HEK293T (cell line): ENCODE measurements around the gene FERMT1.

Experiments used
- HDGF ChIP-seq: fragments of 450-650 bp; IDR thresholded peaks from 2 replicates; pipeline ENCODE4 v1.6.1; 2017; ENCODE audit warnings: antibody characterized with exemption, borderline replicate concordance
- NFRKB ChIP-seq: fragments of 450-650 bp; IDR thresholded peaks from 2 replicates; pipeline ENCODE4 v1.6.1; 2016; ENCODE audit warnings: mild to moderate bottlenecking, moderate library complexity
- PKNOX1 ChIP-seq: fragments of 450-650 bp; IDR thresholded peaks from 2 replicates; pipeline ENCODE4 v1.6.1; 2016

DNA sequence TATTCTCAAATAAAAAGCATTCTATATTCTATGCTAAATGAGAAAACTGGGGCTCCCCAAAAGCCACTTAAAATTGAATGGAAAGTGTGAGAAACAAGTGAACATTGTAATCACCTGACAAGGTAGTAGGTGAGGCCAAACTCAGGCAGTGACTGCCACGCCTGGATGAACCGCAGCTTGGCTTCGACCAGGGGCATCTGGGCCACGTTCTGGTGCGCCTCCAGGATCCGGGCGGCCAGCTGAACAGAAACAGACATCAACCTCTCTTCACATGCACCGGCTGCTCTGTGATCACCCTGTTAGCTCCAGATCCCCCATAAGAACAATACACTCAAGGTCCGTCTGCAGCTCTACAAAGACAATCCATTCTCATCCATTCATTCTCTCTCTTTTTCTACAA is 38.9 kb downstream of the FERMT1 start:
- TF ChIP-seq HDGF (no peak), NFRKB (no peak), PKNOX1 (no peak)
